Renal pelvis (tissue), 4 donors: ENCODE data around the gene CROT. TPM values are rescaled to one million over a fixed set of nuclear protein-coding genes. Genes with fewer than 3 reads are reported as not detected.

Experiments used
- DNase-seq: peaks from one replicate; pipeline ENCODE4 v3.0.0-alpha.2; 2013
- polyA plus RNA-seq, 3 donors: library from polyadenylated mRNA; unstranded; fragments of 120-200 nt; gene quantifications; one replicate each; pipeline ENCODE4 v1.2.1, GENCODE V29; 2013; ENCODE audit not compliant: insufficient read length in 3 of 3

Gene CROT
- polyA plus RNA-seq, 3 donors, result 25.3 to 44.5 (median 37.2) TPM

DNA sequence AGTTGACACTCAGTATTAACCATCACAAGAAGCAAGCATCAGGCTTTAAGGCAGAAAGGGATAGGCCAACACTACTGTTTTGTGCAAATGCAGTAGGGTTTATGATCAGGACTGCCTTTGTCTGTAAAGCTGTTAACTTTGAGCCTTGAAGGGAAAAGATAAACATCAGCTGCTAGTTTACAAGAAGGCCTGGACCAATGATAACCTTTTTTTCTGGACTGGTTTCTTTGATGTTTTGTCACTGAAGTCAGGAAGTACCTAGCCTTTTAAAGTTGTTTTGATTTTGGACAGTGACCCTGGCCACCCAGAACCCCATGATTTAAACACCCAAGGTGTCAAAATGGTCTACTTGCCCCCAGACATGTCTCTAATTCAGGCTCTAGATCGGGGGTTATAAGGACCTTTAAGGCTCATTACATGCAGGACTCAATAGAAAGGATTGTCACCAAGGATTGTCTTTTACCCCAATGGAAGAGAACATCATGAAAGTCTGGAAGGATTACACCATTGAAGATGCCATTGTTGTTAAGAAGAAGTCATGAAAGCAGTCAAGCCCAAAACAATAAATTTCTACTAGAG lies 50.1 kb downstream of the CROT start:
- no peak for DNase-seq

DNA sequence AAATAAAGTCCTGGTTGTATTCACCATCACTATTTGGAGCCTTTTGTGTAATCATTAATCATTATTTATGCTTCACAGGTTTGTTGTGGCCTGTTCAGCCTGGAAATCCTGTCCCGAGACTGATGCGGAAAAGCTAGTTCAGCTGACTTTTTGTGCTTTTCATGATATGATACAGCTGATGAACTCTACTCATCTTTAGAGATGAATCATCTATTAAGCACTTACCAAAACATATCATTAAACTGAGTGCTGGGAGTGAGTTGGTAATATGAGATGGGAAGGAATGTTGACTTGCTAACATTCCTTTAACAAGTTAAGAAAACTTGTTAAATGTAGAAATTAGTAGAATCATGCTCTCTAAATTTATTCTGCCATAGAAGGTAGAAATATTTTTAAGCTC lies 53.0 kb downstream of the CROT start:
- peak; percentile 20 for DNase-seq

DNA sequence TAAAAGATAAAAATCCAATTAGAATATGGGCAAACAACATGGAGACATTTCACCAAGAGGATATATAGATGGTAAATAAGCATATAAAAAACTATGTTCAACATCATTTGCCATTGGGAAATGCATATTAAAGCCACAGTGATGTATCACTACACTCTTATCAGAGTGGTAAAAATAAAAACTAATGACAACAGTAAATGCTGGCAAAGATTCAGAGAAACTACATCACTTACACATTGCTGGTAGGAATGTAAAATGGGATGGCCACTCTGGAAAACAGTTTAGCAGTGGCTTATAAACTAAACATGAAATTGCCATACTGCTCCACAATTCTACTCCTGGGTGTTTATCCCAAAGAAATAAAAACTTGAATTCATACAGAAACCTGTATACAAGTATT lies 59.2 kb downstream of the CROT start:
- DNase-seq, result no peak

DNA sequence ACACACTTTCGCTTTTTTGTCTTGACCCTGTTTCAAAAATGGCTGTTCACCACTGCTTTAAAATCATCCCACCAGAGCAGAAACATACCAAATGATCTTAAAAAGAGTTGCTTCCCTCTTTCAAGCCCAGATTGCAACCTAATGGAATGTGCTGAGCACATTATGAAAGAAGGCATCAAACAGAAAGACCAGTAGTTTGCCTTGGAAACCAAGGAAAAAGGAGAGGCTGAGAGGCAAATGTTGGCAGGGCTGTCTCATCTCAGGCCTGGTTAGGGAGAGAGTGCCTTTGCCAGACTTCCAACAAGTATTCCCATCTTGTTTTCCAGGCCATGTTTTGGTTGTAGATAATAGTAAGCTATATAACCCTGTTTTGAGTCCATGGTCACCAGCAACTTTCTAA lies 65.7 kb downstream of the CROT start:
- DNase-seq, result no peak

DNA sequence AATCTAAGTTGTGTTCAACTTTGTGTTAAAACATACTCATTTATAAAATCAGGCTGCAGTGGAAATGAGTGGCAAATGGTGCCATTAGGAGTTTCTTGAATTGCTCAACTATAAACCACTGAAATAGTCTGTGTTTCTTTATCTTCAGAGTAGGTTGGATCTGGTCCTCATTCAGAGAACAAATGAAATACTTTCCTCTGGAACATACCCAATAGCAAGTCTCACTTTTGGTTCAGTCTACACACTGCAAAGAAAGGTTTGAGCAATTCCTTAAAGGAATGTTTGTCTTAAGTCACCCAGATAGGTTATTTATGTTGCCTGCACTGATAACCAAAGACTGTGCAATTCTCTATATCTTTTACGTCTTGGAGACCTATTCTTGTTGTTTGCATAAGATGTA lies 67.6 kb downstream of the CROT start:
- no peak for DNase-seq

DNA sequence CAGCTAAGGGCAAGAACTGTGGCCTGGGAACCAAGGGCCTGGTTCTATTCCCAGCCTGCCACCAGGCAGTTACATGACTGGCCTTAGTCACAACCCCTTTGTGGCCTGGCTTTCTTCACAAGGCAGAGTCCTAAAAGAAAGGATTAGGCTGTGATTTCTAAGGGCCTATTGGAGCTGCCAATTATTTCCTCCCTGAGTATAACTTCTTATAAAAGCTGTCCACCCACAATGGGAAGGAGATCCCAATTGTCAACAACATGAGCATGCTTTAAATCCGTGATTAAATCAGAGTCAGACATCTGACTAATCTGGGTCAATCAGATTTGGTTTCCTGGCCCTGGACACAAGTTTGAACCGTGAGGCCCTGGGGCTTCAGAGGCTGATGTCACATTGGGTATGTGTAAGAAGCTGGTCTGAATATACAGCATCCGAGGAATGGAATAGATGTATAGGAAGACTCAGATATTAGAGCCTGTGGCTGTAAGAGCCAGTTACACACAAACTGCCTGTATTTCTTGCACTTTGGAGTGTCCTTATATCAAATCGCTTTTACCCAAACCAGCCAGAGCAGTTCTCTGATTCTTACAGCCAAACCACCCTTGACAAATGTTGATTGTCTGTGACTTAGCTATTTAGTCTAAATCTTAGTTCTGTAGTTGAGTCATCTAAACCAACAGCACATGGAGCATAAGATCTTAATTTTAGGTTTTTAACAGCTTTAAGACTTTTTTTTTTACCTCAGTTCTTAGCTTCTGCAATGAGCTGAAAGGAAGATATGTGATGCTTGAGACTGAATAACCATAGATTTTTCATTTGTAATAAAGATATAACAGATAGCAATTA lies 68.7 kb downstream of the CROT start:
- no peak for DNase-seq

DNA sequence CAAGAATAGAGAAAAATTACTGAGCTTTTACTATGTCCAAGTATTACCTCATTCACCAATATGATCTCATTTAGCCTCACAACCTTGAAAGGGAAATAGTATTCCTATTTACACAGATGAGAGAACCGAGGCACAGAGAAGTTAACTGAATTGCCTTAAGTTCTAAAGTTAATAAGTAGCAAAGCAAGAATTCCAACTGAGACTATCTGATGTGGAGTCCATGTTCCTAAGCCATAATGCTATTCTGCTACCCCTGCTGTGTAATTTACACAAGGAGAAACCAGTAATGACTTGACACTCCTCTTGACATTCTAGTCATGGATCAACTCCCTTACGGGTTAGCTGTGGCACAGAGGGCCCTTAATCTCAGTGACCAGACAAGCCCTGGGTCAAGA lies 69.3 kb downstream of the CROT start:
- DNase-seq, result peak; percentile 11

DNA sequence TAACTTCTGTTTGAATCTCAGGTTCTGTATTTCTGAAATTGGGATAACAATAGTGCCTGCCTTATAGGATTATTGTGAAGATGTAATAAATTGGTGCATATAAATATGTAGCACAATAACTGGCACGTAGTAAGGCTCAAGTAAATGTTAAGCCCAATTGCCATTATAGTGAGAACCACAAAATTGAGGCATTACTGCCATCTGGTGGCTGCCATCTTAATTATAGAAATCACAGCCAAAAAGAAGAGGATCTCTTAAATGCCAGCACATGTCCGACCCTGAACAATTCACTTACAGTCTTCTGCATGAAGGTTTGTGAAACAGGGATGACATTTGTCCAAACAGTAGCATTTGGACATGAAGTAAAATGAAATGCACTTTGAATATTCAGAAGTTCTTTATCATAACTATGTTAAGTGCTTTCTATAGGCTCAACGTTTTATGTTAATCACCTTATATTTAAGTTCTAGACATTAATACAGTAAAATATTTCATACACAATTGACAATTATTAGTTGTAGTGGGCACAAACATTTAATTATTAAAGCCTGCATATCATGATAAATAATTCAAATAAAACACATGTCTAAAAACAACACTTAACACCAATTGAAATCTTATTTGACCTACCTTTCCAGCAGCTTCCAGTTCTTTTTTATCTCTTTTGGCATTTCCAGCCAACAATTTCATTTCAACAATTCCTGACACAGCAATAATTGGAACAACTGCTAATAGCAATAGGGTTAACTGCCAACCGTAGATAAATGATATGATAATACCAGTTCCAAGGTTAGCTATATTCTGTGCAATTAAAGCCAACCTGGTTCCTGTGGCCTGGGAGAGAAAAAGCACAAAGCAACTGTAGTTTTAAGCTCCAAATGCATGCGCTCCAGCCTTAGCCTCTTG lies 71.5 kb downstream of the CROT start:
- DNase-seq, result peak; percentile 43

DNA sequence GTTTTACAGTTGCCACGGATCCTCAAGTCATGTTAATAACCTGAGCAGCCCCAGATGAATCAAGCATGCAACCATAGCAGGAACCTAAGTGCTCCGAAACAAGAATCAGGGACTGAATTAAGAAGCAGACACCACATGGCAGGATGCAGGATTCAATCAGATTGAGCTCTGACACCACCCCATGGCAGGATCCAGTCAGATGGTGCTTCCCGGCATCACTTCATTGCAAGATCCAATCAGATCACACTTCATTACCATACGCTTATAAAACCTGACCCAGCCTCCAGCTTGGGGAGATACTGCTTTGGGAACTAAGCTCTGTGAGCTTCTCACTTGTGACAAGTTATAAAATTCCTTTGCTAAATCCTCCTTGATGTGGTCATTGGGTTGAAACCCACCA lies 74.7 kb downstream of the CROT start:
- DNase-seq, result no peak

DNA sequence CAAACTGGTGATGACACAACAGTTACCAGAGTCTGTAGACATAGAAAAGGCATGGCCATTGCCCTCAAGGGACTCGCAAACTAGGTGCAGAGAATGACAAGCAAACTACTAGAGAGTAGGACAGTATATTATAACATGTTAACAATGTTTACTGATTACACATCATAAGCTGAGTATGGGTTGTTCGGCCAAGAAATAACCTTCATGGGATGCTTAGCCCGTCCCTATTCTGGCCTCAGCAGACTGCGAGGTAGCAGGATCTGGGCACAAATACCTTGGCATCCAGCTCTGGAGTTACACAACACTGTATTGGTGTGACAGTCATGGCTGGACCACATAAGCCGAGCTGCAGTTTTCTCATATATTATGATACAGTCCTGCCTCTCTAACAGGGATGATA lies 78.6 kb downstream of the CROT start:
- no peak for DNase-seq

DNA sequence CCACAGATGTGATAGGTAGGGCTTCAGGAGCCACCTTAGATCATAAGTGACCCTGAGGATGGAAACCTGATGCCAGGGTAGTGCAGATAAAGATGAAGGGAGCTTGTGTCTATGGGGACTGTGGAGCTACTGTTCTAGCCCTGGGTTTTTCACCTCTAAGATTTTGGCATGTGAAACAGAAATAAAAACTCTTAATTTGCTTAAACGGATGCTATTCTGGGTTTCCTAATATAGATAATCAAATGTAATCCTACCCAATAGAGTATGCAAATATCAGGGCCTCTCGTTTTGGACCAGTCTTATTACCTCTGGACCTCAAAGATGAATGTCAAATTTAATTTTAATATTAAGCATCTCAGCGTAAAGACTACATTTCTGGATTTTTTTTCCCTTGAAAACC lies 80.7 kb downstream of the CROT start:
- no peak for DNase-seq

DNA sequence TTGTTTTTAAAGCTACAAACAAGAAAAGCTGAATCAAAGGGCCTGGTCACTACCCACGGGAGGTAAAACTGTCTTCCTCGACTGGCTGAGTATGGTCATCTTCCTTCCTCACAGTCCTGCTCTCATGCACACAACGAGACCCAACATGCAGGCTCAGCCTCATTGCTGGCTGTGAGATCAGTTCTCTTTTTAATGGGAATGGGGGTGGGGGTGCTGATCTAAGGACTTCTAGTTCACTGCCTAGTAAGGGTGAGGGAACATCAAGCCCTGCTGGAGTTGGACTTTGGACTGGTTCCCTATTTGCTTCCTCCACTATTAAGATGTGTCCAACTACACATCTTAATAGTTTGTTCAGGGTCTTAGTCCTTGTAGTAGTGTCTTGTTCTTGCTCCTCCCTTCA lies 81.8 kb downstream of the CROT start:
- DNase-seq, result no peak

DNA sequence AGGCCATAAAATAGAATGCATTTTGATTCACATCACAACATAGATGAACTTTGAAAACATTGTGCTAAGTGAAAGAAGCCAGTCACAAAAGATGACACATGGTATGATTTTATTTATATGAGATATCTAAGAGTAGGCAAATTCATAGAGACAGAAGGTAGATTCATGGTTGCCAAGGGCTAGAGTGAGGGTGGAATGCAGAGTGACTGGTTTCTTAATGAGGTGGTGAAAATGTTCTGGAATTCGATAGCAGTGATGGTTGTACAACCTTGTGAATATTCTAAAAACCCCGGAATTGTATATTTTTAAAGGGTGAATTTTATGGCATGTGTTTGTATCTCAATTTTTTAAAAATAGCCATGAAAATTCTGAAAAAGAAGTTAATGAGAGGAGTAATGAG lies 87.1 kb downstream of the CROT start:
- DNase-seq, result no peak

DNA sequence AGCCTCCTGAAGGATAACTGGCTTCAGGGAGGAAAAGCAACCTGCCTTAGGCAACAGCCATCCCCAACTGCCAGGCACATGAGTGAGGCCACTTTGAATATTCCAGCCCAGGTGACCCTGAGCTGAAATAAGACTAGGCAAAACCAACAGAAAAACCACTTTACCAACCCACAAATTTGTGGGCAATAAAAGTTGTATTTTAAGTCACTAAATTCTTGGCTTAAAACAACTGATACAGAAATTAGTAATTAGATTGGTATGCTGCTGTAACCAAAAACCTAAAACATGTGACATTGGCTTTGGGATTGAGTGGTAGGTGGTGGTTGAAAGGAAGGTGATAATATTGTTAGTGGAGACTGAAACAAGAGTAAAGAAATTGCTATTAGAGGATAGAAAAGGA lies 90.1 kb downstream of the CROT start:
- no peak for DNase-seq

DNA sequence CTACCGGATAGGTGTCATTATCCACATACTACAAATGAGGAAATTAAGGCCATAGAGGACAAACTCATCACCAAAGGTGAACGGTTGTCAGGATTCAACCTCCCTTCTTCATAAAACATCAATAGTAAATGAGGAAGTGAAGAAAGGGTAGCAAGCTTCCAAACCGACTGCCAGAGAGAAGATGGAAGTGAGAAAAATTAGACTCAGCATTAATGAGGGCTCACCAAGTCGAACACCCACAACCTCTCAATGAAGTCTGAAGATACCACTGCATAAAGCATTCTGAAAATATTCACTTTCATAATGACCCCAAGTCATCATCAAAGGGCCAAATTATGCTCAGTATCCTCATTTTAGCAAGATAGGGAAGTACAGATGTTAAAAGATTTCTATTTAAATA lies 100.4 kb downstream of the CROT start:
- DNase-seq, result no peak

DNA sequence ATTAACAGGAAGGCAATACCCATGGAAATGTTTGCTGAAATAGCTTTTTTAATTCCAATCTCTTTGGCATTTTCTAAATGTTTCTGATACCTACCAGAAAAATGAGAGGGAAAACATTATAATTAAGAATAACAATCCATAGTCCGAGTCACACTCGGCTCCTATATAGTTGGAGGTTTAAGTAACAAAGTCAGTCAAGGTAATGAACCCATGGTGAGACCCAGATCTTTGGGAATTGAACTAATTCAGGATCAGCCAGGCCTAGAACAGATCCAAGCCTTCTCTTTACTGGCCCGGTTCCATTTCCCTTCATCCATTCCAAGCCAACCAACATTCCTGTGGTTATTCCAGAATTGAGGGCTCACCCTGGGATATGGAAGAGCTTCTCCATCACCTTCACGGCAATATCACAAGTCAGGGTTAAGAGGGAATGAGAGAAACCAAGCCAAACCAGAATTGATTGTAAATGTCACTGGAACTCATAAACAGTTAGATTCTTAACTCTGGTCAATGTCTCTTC lies 101.7 kb downstream of the CROT start:
- DNase-seq, result no peak

DNA sequence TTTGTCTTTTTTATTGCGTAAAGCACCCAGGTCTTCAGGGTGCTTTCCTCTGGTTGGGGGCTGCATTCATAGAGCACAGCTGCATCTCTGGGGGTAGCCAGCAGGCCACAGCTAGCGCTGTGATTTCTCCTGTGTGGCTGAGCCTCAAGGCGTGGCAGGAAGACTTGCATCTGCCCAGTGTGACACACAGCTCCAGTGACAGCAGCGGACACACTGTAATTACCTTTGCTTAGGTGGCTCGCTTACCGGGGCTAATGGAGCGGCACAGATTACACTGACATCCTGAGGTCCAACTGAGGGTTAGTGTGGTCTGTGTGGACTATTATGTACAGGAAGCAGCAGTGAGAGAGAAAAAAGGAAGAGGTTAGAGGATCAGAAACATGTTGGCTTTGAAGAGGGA lies 102.9 kb downstream of the CROT start:
- DNase-seq, result peak; percentile 26

Other genes with a start within 250 kb of the CROT start
- 100 to 1,000 TPM; 143 to 231 (median 230) TPM for gene DMTF1, start 193.2 kb upstream of the CROT start, polyA plus RNA-seq
- 10 to 100 TPM; 37.2 to 38.3 (median 37.2) TPM for gene TMEM243, start 125.9 kb upstream of the CROT start, polyA plus RNA-seq
- 1 to 10 TPM; 2.2 to 3.0 (median 2.7) TPM for gene ABCB4, start 130.0 kb downstream of the CROT start, polyA plus RNA-seq